ENCODE data around the gene USP36. TPM values are rescaled to one million over a fixed set of nuclear protein-coding genes. Genes with fewer than 3 reads are reported as not detected.
"Not testable (repeated sequence)": the region's sequence is repeated elsewhere in the genome, so short reads cannot be mapped to it uniquely, and the experiment has no call there.

Gene USP36
- total RNA-seq, 1 experiment from 2014 or later: 74.0 TPM

DNA sequence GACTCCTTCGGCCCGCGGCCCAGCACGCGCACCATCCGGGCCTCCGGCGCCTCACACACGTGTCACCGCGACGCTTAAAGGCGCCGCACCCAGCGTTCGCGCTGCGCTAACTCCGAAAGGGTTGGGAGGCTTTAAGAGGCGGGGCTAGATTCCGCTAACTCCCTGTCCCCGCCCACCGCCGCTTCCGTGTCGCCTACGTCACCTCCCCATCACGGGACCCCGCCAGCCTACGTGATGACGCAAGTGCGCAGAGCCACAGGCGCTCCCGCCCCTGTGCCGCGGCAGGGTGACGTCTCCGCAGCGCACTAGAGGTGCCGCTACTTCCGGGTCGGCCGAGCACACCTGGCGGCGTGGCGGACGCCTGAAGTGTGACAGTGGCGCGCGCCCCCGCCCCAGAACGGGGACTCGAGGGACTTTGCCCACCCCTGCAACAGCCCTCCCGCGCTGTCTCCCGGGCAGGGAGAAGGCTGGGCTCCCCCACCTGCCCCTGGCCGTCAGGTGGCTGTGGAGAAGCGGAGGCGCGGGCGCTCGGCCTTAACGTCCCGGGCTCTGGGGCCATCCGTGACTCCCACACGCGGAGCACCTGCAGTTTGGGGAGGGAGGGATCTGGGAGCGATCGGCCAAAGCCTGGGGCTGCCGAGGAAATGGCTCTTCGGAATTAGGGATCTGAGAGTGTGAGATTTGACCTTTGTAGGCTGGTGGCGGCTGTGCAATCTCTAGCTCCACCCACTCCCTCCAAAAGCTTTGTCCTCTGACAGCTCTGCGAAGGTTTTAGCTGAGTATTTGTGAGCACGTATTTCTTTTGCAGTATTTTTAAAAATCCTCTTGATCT lies at the start of gene USP36 (continued):
- TF ChIP-seq, protein P1, sequence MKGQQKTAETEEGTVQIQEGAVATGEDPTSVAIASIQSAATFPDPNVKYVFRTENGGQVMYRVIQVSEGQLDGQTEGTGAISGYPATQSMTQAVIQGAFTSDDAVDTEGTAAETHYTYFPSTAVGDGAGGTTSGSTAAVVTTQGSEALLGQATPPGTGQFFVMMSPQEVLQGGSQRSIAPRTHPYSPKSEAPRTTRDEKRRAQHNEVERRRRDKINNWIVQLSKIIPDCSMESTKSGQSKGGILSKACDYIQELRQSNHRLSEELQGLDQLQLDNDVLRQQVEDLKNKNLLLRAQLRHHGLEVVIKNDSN (CRISPR knock-in tag; IDR thresholded peaks at IDR 0.05): peak; percentile 87
- TF ChIP-seq SMAD3 (CRISPR knock-in tag; IDR thresholded peaks at IDR 0.05; ENCODE audit: borderline replicate concordance) (peak; percentile 5; the same call in 1 of the 2 replicates), GABPB1 (CRISPR knock-in tag; IDR thresholded peaks at IDR 0.05) (peak; percentile 95), TCF7 (CRISPR knock-in tag; IDR thresholded peaks at IDR 0.05; ENCODE audit: low read depth) (0 out of 2 replicates have a peak, but pooled peaks have one; percentile 16), TEAD1 (CRISPR knock-in tag; IDR thresholded peaks at IDR 0.05) (peak; percentile 85), FOXP1 (CRISPR knock-in tag; IDR thresholded peaks at IDR 0.05; ENCODE audit: borderline replicate concordance) (peak; percentile 67; the same call in 1 of the 2 replicates), TEAD4 (CRISPR knock-in tag; IDR thresholded peaks at IDR 0.05) (no peak), NFATC4 (CRISPR knock-in tag; IDR thresholded peaks at IDR 0.05) (no peak), CBFB (CRISPR knock-in tag; IDR thresholded peaks at IDR 0.05; ENCODE audit: low read depth) (peak; percentile 75; the same call in 1 of the 2 replicates), FOXK1 (CRISPR knock-in tag; IDR thresholded peaks at IDR 0.05) (peak; percentile 94; the same call in 1 of the 2 replicates), ZNF281 (CRISPR knock-in tag; IDR thresholded peaks at IDR 0.05) (0 out of 2 replicates have a peak, but pooled peaks have one; percentile 3), CREB1 (CRISPR knock-in tag; IDR thresholded peaks at IDR 0.05) (peak; percentile 86; the same call in 1 of the 2 replicates), NFE2L1 (CRISPR knock-in tag; IDR thresholded peaks at IDR 0.05) (peak; percentile 62; the same call in 1 of the 2 replicates), JAZF1 (CRISPR knock-in tag; IDR thresholded peaks at IDR 0.05) (no peak), ZNF423 (CRISPR knock-in tag; IDR thresholded peaks at IDR 0.05) (peak; percentile 17; the same call in 1 of the 2 replicates)
- TF ChIP-seq, protein P2, sequence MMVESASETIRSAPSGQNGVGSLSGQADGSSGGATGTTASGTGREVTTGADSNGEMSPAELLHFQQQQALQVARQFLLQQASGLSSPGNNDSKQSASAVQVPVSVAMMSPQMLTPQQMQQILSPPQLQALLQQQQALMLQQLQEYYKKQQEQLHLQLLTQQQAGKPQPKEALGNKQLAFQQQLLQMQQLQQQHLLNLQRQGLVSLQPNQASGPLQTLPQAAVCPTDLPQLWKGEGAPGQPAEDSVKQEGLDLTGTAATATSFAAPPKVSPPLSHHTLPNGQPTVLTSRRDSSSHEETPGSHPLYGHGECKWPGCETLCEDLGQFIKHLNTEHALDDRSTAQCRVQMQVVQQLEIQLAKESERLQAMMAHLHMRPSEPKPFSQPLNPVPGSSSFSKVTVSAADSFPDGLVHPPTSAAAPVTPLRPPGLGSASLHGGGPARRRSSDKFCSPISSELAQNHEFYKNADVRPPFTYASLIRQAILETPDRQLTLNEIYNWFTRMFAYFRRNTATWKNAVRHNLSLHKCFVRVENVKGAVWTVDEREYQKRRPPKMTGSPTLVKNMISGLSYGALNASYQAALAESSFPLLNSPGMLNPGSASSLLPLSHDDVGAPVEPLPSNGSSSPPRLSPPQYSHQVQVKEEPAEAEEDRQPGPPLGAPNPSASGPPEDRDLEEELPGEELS (CRISPR knock-in tag; IDR thresholded peaks at IDR 0.05): peak; percentile 31; the same call in 1 of the 2 replicates

GRCh38 chr17:78890096-78890495 lies 49.5 kb upstream of the USP36 start:
- ATAC-seq; H3K27ac Mint-ChIP-seq; H3K36me3 Mint-ChIP-seq; H3K9me3 Mint-ChIP-seq; H3K4me1 Mint-ChIP-seq; POLR2A ChIA-PET; DNase-seq (ENCODE audit: low spot score); H3K27me3 Mint-ChIP-seq (ENCODE audit: low read depth); H3K4me3 Mint-ChIP-seq: not testable (repeated sequence)
- CTCF ChIA-PET: interaction anchor here (1.1 kb wide), 1 partner anchor 24 kb away, joined by 6 read pairs; no protein-coding TSS in a partner anchor

DNA sequence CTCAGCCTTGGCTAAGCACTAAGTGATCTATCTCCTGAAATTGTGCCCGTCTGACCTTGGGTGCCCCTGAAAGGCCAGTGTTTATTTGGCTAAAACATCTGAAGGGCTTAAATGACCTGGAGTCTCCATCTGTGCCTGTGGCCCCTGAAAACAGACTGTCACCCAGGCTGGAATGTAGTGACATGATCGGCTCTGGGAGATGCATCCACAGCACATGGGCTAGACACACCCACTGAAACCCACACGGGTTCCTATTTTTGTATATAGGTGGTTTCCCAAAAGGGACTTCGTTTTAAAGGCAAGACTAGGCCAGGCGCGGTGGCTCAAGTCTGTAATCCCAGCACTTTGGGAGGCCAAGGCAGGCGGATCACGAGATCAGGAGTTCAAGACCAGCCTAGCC lies 48.9 kb upstream of the USP36 start:
- H3K27me3 Mint-ChIP-seq (ENCODE audit: low read depth): no peaks in the 10 kb centered on the region
- H3K27ac Mint-ChIP-seq: no peak overlapping the region
- H3K4me1 Mint-ChIP-seq: peaks cover 4% of the 10 kb centered on the region
- DNase-seq (ENCODE audit: low spot score) (no peak), ATAC-seq (no peak)
- CTCF ChIA-PET: no interaction called here
- POLR2A ChIA-PET: no interaction called here
- H3K9me3 Mint-ChIP-seq: no peaks in the 10 kb centered on the region
- no peaks in the 10 kb centered on the region for H3K36me3 Mint-ChIP-seq
- no peak overlapping the region for H3K4me3 Mint-ChIP-seq
- TF ChIP-seq, protein P3, sequence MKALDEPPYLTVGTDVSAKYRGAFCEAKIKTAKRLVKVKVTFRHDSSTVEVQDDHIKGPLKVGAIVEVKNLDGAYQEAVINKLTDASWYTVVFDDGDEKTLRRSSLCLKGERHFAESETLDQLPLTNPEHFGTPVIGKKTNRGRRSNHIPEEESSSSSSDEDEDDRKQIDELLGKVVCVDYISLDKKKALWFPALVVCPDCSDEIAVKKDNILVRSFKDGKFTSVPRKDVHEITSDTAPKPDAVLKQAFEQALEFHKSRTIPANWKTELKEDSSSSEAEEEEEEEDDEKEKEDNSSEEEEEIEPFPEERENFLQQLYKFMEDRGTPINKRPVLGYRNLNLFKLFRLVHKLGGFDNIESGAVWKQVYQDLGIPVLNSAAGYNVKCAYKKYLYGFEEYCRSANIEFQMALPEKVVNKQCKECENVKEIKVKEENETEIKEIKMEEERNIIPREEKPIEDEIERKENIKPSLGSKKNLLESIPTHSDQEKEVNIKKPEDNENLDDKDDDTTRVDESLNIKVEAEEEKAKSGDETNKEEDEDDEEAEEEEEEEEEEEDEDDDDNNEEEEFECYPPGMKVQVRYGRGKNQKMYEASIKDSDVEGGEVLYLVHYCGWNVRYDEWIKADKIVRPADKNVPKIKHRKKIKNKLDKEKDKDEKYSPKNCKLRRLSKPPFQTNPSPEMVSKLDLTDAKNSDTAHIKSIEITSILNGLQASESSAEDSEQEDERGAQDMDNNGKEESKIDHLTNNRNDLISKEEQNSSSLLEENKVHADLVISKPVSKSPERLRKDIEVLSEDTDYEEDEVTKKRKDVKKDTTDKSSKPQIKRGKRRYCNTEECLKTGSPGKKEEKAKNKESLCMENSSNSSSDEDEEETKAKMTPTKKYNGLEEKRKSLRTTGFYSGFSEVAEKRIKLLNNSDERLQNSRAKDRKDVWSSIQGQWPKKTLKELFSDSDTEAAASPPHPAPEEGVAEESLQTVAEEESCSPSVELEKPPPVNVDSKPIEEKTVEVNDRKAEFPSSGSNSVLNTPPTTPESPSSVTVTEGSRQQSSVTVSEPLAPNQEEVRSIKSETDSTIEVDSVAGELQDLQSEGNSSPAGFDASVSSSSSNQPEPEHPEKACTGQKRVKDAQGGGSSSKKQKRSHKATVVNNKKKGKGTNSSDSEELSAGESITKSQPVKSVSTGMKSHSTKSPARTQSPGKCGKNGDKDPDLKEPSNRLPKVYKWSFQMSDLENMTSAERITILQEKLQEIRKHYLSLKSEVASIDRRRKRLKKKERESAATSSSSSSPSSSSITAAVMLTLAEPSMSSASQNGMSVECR (CRISPR knock-in tag; IDR thresholded peaks at IDR 0.05; ENCODE audit: borderline replicate concordance): no peak
- TF ChIP-seq ZNF317 (CRISPR knock-in tag; IDR thresholded peaks at IDR 0.05; ENCODE audit: borderline replicate concordance, low read depth): no peak
- TF ChIP-seq E2F1 (CRISPR knock-in tag; IDR thresholded peaks at IDR 0.05): no peak
- no peak for TF ChIP-seq OVOL2 (CRISPR knock-in tag; IDR thresholded peaks at IDR 0.05; ENCODE audit: borderline replicate concordance)
